LNCaP clone FGC (cell line): Measurements from ENCODE around the gene NAPG.
"Not testable (repeated sequence)": the region's sequence is repeated elsewhere in the genome, so short reads cannot be mapped to it uniquely, and the experiment has no call there.

Source experiments
- DNase-seq: peaks from one replicate; pipeline ENCODE4 v3.0.0-alpha.2; 2011; ENCODE audit warnings: low read depth
- H3K4me3 ChIP-seq: 2 replicates; pipeline ENCODE4 v1.5.1; 2011; ENCODE audit warnings: mild to moderate bottlenecking, low read depth, low read length, control low read depth
- CTCF ChIP-seq: IDR thresholded peaks from 2 replicates; pipeline ENCODE4 v1.5.1; 2012; ENCODE audit warnings: mild to moderate bottlenecking; ENCODE audit not compliant: control insufficient read depth, insufficient read depth; ENCODE audit errors: extremely low read depth

The NAPG gene

GRCh38 chr18:10530002-10530401, 4.2 kb downstream of the NAPG start:
- no peak overlapping the region for H3K4me3 ChIP-seq
- no peak for DNase-seq
- TF ChIP-seq CTCF: no peak

GRCh38 chr18:10530852-10531251, 5.0 kb downstream of the NAPG start:
- no peak for DNase-seq
- no peak overlapping the region for H3K4me3 ChIP-seq
- no peak for TF ChIP-seq CTCF

- DNase-seq: no peak
- no peak overlapping the region for H3K4me3 ChIP-seq
- no peak for TF ChIP-seq CTCF
These were observed 7.3 kb downstream of the NAPG start for GRCh38 chr18:10533111-10533510.

- H3K4me3 ChIP-seq: no peak overlapping the region
- no peak for DNase-seq
- no peak for TF ChIP-seq CTCF
These were observed 10.5 kb downstream of the NAPG start for GRCh38 chr18:10536280-10536679.

- peak; percentile 80 for DNase-seq
- peak overlapping the region; percentile 10; the same call in 1 of the 2 replicates for H3K4me3 ChIP-seq
- TF ChIP-seq CTCF: peak; percentile 46
These were observed 11.9 kb downstream of the NAPG start for GRCh38 chr18:10537765-10538164.

- H3K4me3 ChIP-seq, DNase-seq: not testable (repeated sequence)
These were observed 13.3 kb downstream of the NAPG start for GRCh38 chr18:10539124-10539523.

GRCh38 chr18:10543277-10543676, 17.4 kb downstream of the NAPG start:
- no peak overlapping the region for H3K4me3 ChIP-seq
- no peak for DNase-seq
- TF ChIP-seq CTCF: no peak
